Neural cell (in vitro differentiated cells): ENCODE measurements around the gene STK17B. TPM values are rescaled to one million over a fixed set of nuclear protein-coding genes. Genes with fewer than 3 reads are reported as not detected.

Experiments used
- H2AFZ ChIP-seq: fragments of 200-600, 300-800 bp; sonication (generic), shearing (Covaris generic); 2 replicates; pipeline ENCODE4 v1.6.0; 2014; ENCODE audit warnings: low read depth, mild to moderate bottlenecking, antibody characterized with exemption, low read length, moderate library complexity
- H3F3A ChIP-seq: fragments of 200-600 bp; shearing (Covaris generic); 2 replicates; pipeline ENCODE4 v1.6.1; 2016; ENCODE audit warnings: mild to moderate bottlenecking, moderate library complexity, mixed read lengths, antibody characterized with exemption, low read length; ENCODE audit not compliant: insufficient read depth, poor library complexity, severe bottlenecking
- H3K27ac ChIP-seq: fragments of 200-600, 300-800 bp; sonication (generic), shearing (Covaris generic); 2 replicates; pipeline ENCODE4 v1.5.1; 2014; ENCODE audit warnings: mild to moderate bottlenecking, low read length, moderate library complexity
- H3K27me3 ChIP-seq: fragments of 300-800, 200-600 bp; sonication (generic), shearing (Covaris generic); 2 replicates; pipeline ENCODE4 v1.6.0; 2014; ENCODE audit warnings: mild to moderate bottlenecking, low read depth, low read length, moderate library complexity; ENCODE audit not compliant: insufficient read depth
- H3K36me3 ChIP-seq: fragments of 300-800, 200-600 bp; sonication (generic), shearing (Covaris generic); 2 replicates; pipeline ENCODE4 v1.5.1; 2014; ENCODE audit warnings: mild to moderate bottlenecking, antibody characterized with exemption, low read length, moderate library complexity; ENCODE audit not compliant: insufficient read depth
- H3K4me2 ChIP-seq: fragments of 300-800, 200-600 bp; sonication (generic), shearing (Covaris generic); 2 replicates; pipeline ENCODE4 v1.6.0; 2014; ENCODE audit warnings: mild to moderate bottlenecking, low read length
- H3K4me3 ChIP-seq: fragments of 300-800, 200-600 bp; sonication (generic), shearing (Covaris generic); 2 replicates; pipeline ENCODE4 v1.5.1; 2014; ENCODE audit warnings: mild to moderate bottlenecking, low read length, moderate library complexity
- H3K79me2 ChIP-seq: fragments of 200-600 bp; shearing (Covaris generic); replicated peaks from 2 replicates; pipeline ENCODE4 v1.6.0; 2014; ENCODE audit warnings: mild to moderate bottlenecking, low read length, moderate library complexity; ENCODE audit not compliant: insufficient read depth
- H3K9ac ChIP-seq: fragments of 300-800, 200-600 bp; sonication (generic), shearing (Covaris generic); 2 replicates; pipeline ENCODE4 v1.6.1; 2016; ENCODE audit warnings: mild to moderate bottlenecking, low read length, mixed read lengths
- H3K9me2 ChIP-seq: fragments of 200-600 bp; shearing (Covaris generic); 2 replicates; pipeline ENCODE4 v1.6.1; 2016; ENCODE audit warnings: mild to moderate bottlenecking, low read length, mixed read lengths; ENCODE audit not compliant: insufficient read depth
- H3K9me3 ChIP-seq: fragments of 200-600, 300-800 bp; sonication (generic), shearing (Covaris generic); 2 replicates; pipeline ENCODE4 v1.6.1; 2016; ENCODE audit warnings: mild to moderate bottlenecking, mixed run types, low read length, moderate library complexity, mixed read lengths
- H4K20me1 ChIP-seq: fragments of 200-600 bp; shearing (Covaris generic); 2 replicates; pipeline ENCODE4 v1.6.1; 2016; ENCODE audit warnings: mild to moderate bottlenecking, mixed run types; ENCODE audit not compliant: insufficient read depth
- CTCF ChIP-seq: fragments of 450-650 bp; IDR thresholded peaks from 2 replicates; pipeline ENCODE4 v1.5.1; 2014; ENCODE audit warnings: antibody characterized with exemption, mild to moderate bottlenecking, moderate library complexity; ENCODE audit not compliant: poor library complexity, severe bottlenecking
- EP300 ChIP-seq: fragments of 450-650 bp; conservative IDR thresholded peaks from 2 replicates; pipeline ENCODE4 v1.6.1; 2014; ENCODE audit warnings: antibody characterized with exemption, mild to moderate bottlenecking, moderate library complexity; ENCODE audit not compliant: poor library complexity, severe bottlenecking
- EZH2 ChIP-seq: fragments of 200-600, 300-800 bp; shearing (Covaris generic), sonication (generic); IDR thresholded peaks from 2 replicates; pipeline ENCODE4 v1.6.1; 2014; ENCODE audit warnings: antibody characterized with exemption, low read length, borderline replicate concordance, mild to moderate bottlenecking; ENCODE audit not compliant: insufficient read depth, poor library complexity, severe bottlenecking
- MXI1 ChIP-seq: fragments of 450-650 bp; conservative IDR thresholded peaks from 2 replicates; pipeline ENCODE4 v1.6.1; 2014; ENCODE audit warnings: antibody characterized with exemption, mild to moderate bottlenecking; ENCODE audit not compliant: poor library complexity, severe bottlenecking
- POLR2AphosphoS5 ChIP-seq: IDR thresholded peaks from 2 replicates; pipeline ENCODE4 v1.6.1; 2012
- RAD21 ChIP-seq: fragments of 450-650 bp; conservative IDR thresholded peaks from 2 replicates; pipeline ENCODE4 v1.6.1; 2014; ENCODE audit warnings: antibody characterized with exemption, mild to moderate bottlenecking, moderate library complexity
- REST ChIP-seq: IDR thresholded peaks from 2 replicates; pipeline ENCODE4 v1.6.1; 2012; ENCODE audit warnings: borderline replicate concordance
- SMC3 ChIP-seq: fragments of 450-650 bp; conservative IDR thresholded peaks from 2 replicates; pipeline ENCODE4 v1.6.1; 2014; ENCODE audit warnings: antibody characterized with exemption, mild to moderate bottlenecking, moderate library complexity; ENCODE audit not compliant: poor library complexity
- TAF1 ChIP-seq: IDR thresholded peaks from 2 replicates; pipeline ENCODE4 v1.6.1; 2012; ENCODE audit warnings: low read depth
- polyA plus RNA-seq: library from polyadenylated mRNA; depleted of rRNA; stranded (reverse); fragments of >200 nt; gene quantifications from 2 replicates; pipeline ENCODE4 v1.2.3, GENCODE V29; 2014

STK17B gene
- polyA plus RNA-seq, 1 donor from 2014 or later = 0.67 TPM

- no peak overlapping the region for H3K4me2 ChIP-seq
- H2AFZ ChIP-seq = no peak overlapping the region
- H3K4me3 ChIP-seq = no peak overlapping the region
- no peaks in the 10 kb centered on the region for H3F3A ChIP-seq
- H3K27me3 ChIP-seq = no peaks in the 10 kb centered on the region
- no peaks in the 10 kb centered on the region for H3K79me2 ChIP-seq
- no peaks in the 10 kb centered on the region for H3K9me3 ChIP-seq
- no peaks in the 10 kb centered on the region for H3K36me3 ChIP-seq
- no peak overlapping the region for H3K9ac ChIP-seq
- H4K20me1 ChIP-seq = no peaks in the 10 kb centered on the region
- TF ChIP-seq POLR2AphosphoS5 = no peak
- TF ChIP-seq CTCF = no peak
- TF ChIP-seq REST = no peak
- TF ChIP-seq EZH2 = no peak
- TF ChIP-seq EP300 = no peak
- no peak for TF ChIP-seq MXI1
- no peak for TF ChIP-seq RAD21
- no peak for TF ChIP-seq TAF1
- no peak for TF ChIP-seq SMC3
- H3K27ac ChIP-seq = no peak overlapping the region
- H3K9me2 ChIP-seq = no peaks in the 10 kb centered on the region
Observed at GRCh38 chr2:196101325-196101991, 69.9 kb downstream of the STK17B start.

GRCh38 chr2:196099916-196100315 is 71.5 kb downstream of the STK17B start:
- no peaks in the 10 kb centered on the region for H3K36me3 ChIP-seq
- no peaks in the 10 kb centered on the region for H3K79me2 ChIP-seq
- H3K27me3 ChIP-seq = no peaks in the 10 kb centered on the region
- no peaks in the 10 kb centered on the region for H3K9me2 ChIP-seq
- no peak overlapping the region for H3K9ac ChIP-seq
- H2AFZ ChIP-seq = no peak overlapping the region
- no peaks in the 10 kb centered on the region for H4K20me1 ChIP-seq
- no peaks in the 10 kb centered on the region for H3K9me3 ChIP-seq
- no peaks in the 10 kb centered on the region for H3F3A ChIP-seq
- no peak overlapping the region for H3K4me2 ChIP-seq
- H3K4me3 ChIP-seq = no peak overlapping the region
- no peak for TF ChIP-seq EP300
- no peak for TF ChIP-seq TAF1
- no peak for TF ChIP-seq POLR2AphosphoS5
- no peak for TF ChIP-seq EZH2
- TF ChIP-seq MXI1 = no peak
- no peak for TF ChIP-seq RAD21
- TF ChIP-seq SMC3 = no peak
- TF ChIP-seq REST = no peak
- no peak for TF ChIP-seq CTCF
- no peak overlapping the region for H3K27ac ChIP-seq
